Measurements from ENCODE around the gene FAHD1.

DNA sequence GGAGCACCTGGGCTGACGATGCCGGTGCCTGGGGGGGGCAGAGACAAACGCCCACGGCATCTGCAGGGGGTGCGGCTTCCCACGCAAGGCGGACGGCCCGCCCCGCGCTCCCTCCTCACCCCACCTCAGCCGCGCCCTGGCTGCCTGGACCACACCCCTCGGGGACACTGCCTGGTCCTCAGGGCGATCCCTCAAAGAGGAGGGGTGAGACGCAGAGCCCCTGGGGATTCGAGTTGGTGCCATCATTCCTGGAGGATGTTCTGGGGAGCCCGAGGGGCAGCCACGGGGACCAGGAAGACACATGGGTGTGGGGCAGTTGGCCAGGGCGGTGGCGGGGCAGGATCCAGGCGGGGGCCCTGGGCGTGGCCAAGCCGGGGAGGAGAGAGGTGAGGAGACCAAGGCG is 37.4 kb upstream of the FAHD1 start:
- no peak for TF ChIP-seq CTCF (IDR thresholded peaks at IDR 0.05)
- no peak for TF ChIP-seq EP300 (IDR thresholded peaks at IDR 0.05)
- TF ChIP-seq POLR2AphosphoS5 (IDR thresholded peaks at IDR 0.05) = no peak
- TF ChIP-seq POLR2A (IDR thresholded peaks at IDR 0.05; ENCODE audit: low read depth) = no peak
